Measurements from ENCODE around the gene FSTL4. TPM values are rescaled to one million over a fixed set of nuclear protein-coding genes. Genes with fewer than 3 reads are reported as not detected.
A peak's percentile ranks its signal among the peaks of the same experiment; 100 is the strongest.

The FSTL4 gene
- total and polyA plus RNA-seq, 2 of the 4 experiments (the other 2 are of a cell fraction), result 0.18 TPM; not detected in 1

DNA sequence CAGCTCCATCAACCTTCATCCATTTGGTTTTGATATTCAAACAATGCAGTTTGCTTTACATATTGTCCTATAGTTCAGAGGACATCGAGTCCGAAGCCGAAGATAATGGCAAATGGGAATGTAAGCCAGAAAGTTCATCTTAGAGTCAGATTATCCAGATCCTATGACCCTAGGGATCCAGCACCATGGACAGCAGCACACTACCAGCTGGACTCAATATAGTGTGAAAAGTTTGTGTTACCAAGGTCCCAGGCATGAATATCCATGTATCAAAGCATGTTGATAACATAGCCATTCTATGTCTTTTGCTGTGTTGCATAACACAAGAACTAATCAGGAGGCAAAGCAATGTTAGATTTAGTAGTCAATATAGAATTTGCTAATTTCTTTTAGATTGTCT, 46.3 kb downstream of the FSTL4 start:
- H3K4me2 ChIP-seq (ENCODE audit: low read depth, low read length), result no peak overlapping the region
- no peaks in the 10 kb centered on the region for H3K9me1 ChIP-seq (ENCODE audit: insufficient read depth, low read length)
- no peak overlapping the region for H2BK20ac ChIP-seq (ENCODE audit: low read depth, low read length)
- no peak overlapping the region for H2BK120ac ChIP-seq (ENCODE audit: low read depth, low read length)
- H4K5ac ChIP-seq (ENCODE audit: low read depth, low read length), result no peak overlapping the region
- CTCF ChIA-PET, result no interaction called here
- ATAC-seq (ENCODE audit: low read depth) (no peak), DNase-seq (peak; percentile 18)
- H3K18ac ChIP-seq (ENCODE audit: low read depth, low read length), result no peak overlapping the region
- no peaks in the 10 kb centered on the region for H3K9me3 ChIP-seq (ENCODE audit: control insufficient read depth, insufficient read depth, low read length)
- H3K14ac ChIP-seq (replicated peaks; ENCODE audit: low read depth, low read length), result no peak overlapping the region
- POLR2A ChIA-PET (ENCODE audit: unreplicated experiment), result no interaction called here
- no peak overlapping the region for H3K9ac ChIP-seq (ENCODE audit: low read depth, low read length)
- dilution Hi-C loops (cut with HindIII; ENCODE audit: low sequenced_read_pairs, unreplicated experiment), result no loop called here
- intact Hi-C loops (cut with micrococcal nuclease), result no loop called here
- H3K79me1 ChIP-seq (ENCODE audit: low read depth in 1 of 2, low read length in 2 of 2), result no peaks in the 10 kb centered on the region
- in situ Hi-C loops (cut with MboI; ENCODE audit: low sequenced_read_pairs), result no loop called here
- no peak overlapping the region for H4K8ac ChIP-seq (ENCODE audit: low read depth in 2 of 2, low read length in 2 of 2)
- H3K23ac ChIP-seq (ENCODE audit: low read depth, low read length), result no peak overlapping the region
- H4K91ac ChIP-seq (ENCODE audit: insufficient read depth, low read depth, low read length), result no peak overlapping the region
- no peaks in the 10 kb centered on the region for H3K36me3 ChIP-seq (ENCODE audit: control insufficient read depth, insufficient read depth, low read length)
- H3K4me3 ChIP-seq (ENCODE audit: insufficient read depth, low read depth, low read length), result no peak overlapping the region
- no CpG with 5 or more reads among the region's 3 CpGs for WGBS, 2 experiments (ENCODE audit: extremely low coverage in 2 of 2, insufficient read length in 1 of 2)
- TF ChIP-seq FOS (IDR thresholded peaks at IDR 0.05; ENCODE audit: low read depth, low read length) (no peak), MAFK (IDR thresholded peaks at IDR 0.05; ENCODE audit: low read depth, low read length) (no peak), CHD1 (IDR thresholded peaks at IDR 0.05; ENCODE audit: low read depth, low read length) (no peak), SMC3 (IDR thresholded peaks at IDR 0.05; ENCODE audit: low read depth, low read length) (no peak), CEBPB (IDR thresholded peaks at IDR 0.05; ENCODE audit: low read depth, low read length) (no peak), BHLHE40 (IDR thresholded peaks at IDR 0.05; ENCODE audit: low read depth, low read length) (no peak)
- TF ChIP-seq, protein P1, sequence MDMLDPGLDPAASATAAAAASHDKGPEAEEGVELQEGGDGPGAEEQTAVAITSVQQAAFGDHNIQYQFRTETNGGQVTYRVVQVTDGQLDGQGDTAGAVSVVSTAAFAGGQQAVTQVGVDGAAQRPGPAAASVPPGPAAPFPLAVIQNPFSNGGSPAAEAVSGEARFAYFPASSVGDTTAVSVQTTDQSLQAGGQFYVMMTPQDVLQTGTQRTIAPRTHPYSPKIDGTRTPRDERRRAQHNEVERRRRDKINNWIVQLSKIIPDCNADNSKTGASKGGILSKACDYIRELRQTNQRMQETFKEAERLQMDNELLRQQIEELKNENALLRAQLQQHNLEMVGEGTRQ (IDR thresholded peaks at IDR 0.05; ENCODE audit: low read depth, low read length), result no peak
- H3K27ac ChIP-seq (ENCODE audit: insufficient read depth, low read length), result no peak overlapping the region
- no peak overlapping the region for H2AK5ac ChIP-seq (ENCODE audit: low read depth, low read length)
- no peaks in the 10 kb centered on the region for H3K4me1 ChIP-seq (ENCODE audit: control insufficient read depth, insufficient read depth, low read length)
- H3K56ac ChIP-seq (ENCODE audit: extremely low read depth, insufficient read depth, low read length), result no peak overlapping the region
- no TSS peak for BruUV-seq (replicated peaks)
- H2AFZ ChIP-seq (replicated peaks; ENCODE audit: low read length, poor library complexity), result no peak overlapping the region
- no peak overlapping the region for H2AK9ac ChIP-seq (replicated peaks; ENCODE audit: low read depth, low read length, poor library complexity)
- H4K20me1 ChIP-seq (ENCODE audit: insufficient read depth, low read length), result no peaks in the 10 kb centered on the region
- no peaks in the 10 kb centered on the region for H3K27me3 ChIP-seq (ENCODE audit: control insufficient read depth, insufficient read depth, low read length)
- H3K4ac ChIP-seq (ENCODE audit: low read depth, low read length), result no peak overlapping the region
- H2BK15ac ChIP-seq (ENCODE audit: low read depth, low read length), result no peak overlapping the region
- H2BK5ac ChIP-seq (ENCODE audit: low read depth, low read length, poor library complexity, severe bottlenecking), result no peak overlapping the region

Data from IMR-90 (cell line).